ENCODE data around the gene APOBR.
"Not testable (repeated sequence)": the region's sequence is repeated elsewhere in the genome, so short reads cannot be mapped to it uniquely, and the experiment has no call there.

Gene APOBR

DNA sequence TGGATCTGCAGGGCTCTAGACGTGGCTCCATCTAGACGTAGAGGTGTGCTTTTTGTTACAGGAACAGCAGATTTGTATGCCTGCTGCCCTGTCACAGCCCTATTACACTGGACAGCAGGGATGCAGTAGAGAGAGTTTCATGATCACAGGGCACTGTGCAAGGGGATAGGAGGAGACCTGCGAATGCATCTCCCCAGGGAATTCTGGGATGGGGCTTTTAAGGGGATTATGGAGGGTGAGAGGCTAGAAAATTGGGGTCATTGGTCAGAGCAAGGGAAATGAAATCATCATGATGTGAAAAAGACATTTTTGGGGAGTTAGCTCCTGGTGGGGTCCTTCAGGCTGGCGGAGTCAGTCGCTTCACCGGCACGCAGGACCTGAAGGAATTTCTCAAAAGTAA lies 48.2 kb downstream of the APOBR start:
- peak overlapping the region; percentile 94 for H3K27ac ChIP-seq
- TF ChIP-seq, protein P1, sequence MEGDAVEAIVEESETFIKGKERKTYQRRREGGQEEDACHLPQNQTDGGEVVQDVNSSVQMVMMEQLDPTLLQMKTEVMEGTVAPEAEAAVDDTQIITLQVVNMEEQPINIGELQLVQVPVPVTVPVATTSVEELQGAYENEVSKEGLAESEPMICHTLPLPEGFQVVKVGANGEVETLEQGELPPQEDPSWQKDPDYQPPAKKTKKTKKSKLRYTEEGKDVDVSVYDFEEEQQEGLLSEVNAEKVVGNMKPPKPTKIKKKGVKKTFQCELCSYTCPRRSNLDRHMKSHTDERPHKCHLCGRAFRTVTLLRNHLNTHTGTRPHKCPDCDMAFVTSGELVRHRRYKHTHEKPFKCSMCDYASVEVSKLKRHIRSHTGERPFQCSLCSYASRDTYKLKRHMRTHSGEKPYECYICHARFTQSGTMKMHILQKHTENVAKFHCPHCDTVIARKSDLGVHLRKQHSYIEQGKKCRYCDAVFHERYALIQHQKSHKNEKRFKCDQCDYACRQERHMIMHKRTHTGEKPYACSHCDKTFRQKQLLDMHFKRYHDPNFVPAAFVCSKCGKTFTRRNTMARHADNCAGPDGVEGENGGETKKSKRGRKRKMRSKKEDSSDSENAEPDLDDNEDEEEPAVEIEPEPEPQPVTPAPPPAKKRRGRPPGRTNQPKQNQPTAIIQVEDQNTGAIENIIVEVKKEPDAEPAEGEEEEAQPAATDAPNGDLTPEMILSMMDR (conservative IDR thresholded peaks at IDR 0.05), result no peak

DNA sequence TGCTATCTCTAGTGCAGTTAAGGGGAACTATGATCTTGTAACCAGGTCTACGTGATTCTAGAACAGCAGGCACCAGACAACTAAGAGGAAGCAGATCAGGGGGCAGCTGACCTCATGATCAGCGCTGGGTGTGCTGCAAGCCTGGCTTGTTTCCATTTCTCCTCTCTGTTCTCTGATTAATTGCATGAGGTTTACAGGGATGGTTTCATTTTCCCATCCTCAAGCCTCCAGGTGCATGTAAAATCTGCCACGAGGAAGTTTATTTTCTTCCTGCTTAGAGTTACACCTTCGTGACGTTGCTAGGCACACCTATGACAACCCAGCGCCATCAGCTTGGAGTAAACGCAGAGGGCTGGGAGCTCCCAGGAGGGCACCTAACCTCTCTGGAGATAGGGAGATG lies 48.6 kb downstream of the APOBR start:
- H3K27ac ChIP-seq, result peak overlapping the region; percentile 94
- TF ChIP-seq, protein P1 (conservative IDR thresholded peaks at IDR 0.05), result no peak

DNA sequence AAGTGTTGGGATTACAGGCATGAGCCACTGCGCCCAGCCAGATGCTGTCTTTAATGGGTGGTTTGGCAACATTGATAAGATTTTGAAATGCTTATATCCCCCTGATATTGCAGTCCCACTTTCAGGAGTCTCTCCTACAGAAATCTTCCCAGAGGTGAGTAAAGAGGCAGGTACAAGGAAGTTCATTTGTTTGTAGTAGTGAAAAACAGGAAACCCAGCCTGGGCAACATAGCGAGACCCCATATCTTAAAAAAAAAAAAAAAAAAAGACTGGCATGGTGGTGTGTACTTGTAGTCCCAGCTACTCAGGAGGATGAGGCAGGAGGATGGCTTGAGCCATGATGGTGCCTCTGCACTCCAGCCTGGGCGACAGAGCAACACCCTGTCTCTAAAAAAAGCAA lies 50.6 kb downstream of the APOBR start:
- H3K27ac ChIP-seq, result peak overlapping the region; percentile 94; the same call in 1 of the 2 replicates
- TF ChIP-seq, protein P1 (conservative IDR thresholded peaks at IDR 0.05), result no peak

DNA sequence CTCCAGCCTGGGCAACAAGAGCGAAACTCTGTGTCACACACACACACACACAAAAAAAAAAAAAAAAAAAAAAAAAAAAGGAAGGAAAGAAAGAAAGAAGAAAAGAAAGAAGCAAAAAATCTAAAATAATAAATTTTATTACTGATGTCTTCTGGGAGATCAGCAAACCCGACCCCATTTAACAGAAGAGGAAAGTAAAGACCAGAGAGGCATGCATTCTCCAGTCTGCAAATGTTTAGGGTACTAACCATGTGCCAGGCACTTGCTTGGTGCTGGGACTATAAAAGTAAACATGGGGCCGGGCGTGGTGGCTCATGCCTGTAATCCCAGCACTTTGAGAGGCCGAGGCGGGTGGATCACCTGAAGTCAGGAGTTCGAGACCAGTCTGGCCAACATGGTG lies 51.5 kb downstream of the APOBR start:
- H3K27ac ChIP-seq, result not testable (repeated sequence)

DNA sequence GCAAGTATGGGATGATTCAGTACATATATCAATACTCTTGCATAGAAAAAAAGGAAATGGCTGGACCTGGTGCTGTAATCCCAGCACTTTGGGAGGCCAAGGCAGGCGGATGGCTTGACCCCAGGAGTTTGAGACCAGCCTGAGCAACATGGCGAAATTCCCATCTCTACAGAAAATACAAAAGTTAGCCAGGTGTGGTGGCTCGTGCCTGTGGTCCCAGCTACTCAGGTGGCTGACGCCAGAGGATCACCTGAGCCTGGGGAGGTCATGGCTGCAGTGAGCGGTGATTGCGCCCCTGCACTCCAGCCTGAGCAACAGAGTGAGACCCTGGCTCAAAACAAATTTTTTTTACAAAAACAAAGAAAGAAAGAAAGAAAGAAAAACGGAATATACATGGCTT lies 52.2 kb downstream of the APOBR start:
- TF ChIP-seq, protein P1 (conservative IDR thresholded peaks at IDR 0.05), result no peak
- peak overlapping the region; percentile 47 for H3K27ac ChIP-seq

DNA sequence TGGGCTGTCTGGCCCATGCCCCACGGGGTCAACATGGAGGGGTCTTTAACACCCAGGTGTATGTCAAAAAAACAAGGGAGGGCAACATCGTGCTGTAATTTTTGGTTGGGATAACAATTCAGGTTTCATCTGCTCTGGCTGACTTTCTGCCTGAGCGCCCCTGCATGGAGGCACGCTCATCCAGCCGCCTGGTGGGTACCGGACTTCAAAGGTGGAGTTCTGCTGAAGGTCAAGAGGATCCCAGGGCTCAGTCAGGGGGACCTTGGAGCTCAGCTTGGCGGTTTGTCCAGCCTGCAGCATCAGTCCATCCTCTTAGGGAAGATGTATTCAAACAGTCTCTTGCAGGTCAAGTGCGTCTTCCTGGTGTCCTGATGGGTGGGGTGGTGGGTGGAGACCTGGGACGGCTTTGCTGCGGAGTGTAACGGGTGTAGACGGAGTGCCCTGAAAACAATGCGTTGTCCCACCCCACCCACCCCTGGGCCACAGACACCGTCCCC lies 53.9 kb downstream of the APOBR start:
- no peak overlapping the region for H3K27ac ChIP-seq
- TF ChIP-seq, protein P1 (conservative IDR thresholded peaks at IDR 0.05), result no peak
